HK-2 (cell line): ENCODE results near the gene SSB.
A peak's percentile ranks its signal among the peaks of the same experiment; 100 is the strongest.
"Not testable (repeated sequence)": the region's sequence is repeated elsewhere in the genome, so short reads cannot be mapped to it uniquely, and the experiment has no call there.

ENCODE experiments used
- DNase-seq: peaks from one replicate; pipeline ENCODE4 v3.0.0-alpha.2; 2018; ENCODE audit not compliant: unreplicated experiment

The SSB gene

GRCh38 chr2:169828141-169828811 is 29.6 kb downstream of the SSB start:
- DNase-seq = peak; percentile 29

DNA sequence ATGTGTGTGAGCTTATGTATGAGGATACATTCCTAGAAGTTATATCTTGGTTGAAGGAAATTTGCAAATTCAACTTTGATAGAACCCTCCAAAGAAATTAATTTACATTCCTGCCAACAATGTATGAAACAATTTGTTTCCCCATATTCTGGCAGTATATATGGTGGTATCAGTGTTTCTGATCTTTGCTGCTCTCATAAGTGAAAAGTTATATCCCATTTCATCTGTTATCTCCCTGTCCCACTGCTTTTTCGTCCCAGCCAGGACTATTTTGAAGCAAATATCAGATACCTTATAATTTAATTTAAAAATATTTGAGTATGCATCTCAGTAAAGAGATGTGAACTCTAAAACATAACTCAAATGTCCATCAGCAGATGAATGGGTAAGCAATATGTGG is 35.7 kb downstream of the SSB start:
- DNase-seq = no peak

- no peak for DNase-seq
Measured at GRCh38 chr2:169838743-169839489, 40.2 kb downstream of the SSB start.

DNA sequence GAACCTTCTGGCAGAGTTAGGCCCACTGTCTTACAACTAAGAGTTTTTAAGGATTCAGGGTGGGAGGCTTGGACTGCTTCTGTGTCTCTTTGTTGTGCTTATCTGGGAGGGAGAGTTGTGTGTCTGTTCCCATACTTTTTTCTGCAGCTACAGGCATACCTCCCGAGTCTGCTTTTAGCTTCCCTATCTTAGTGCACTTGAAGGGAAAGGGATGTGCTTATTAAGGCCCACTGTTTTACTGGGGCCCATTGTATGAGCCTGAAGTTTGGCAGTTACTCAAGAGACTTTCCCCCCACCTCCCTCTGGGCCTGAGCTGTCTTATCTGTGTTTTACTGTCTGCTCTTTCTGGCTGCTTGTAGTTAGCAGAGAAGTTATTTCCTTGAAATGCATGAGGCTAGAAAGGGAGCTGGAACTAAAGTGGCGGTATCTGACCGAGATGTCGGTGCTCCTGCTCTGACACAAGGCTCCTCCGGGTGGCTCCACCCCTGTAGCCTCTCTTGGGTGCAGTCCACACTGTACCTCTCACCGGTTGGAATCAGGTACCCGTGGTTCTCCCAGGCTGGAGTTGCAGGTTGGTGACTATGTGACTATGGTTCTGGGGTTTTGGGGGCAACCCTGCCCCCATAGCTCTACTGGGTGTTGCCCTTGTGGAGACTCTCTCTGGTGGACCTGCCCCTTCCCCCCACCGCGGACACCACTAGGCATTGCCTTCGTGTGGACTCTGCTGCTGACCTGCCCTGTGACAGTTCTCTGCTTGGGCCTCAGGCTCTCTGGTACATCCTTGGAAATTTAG is 41.5 kb downstream of the SSB start:
- no peak for DNase-seq

DNA sequence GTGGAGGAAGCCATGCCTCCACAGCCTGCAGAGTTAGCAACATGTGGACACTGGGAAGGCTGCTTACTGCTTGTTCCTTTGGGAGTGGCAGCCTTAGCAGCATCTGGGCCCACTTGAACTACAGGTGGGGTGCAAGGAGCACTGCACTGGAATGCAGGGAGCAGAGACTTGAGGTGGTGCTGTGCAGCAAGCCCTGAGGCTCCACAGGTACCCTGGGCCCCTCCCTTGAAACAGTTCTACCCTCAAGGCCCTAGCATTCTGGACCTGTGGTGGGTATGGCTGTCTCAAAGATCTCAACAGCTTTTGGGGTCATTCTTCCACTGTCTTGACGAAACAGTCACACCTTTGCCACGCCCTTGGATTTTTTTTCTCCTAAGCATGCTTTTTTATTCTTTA is 42.1 kb downstream of the SSB start:
- no peak for DNase-seq

DNA sequence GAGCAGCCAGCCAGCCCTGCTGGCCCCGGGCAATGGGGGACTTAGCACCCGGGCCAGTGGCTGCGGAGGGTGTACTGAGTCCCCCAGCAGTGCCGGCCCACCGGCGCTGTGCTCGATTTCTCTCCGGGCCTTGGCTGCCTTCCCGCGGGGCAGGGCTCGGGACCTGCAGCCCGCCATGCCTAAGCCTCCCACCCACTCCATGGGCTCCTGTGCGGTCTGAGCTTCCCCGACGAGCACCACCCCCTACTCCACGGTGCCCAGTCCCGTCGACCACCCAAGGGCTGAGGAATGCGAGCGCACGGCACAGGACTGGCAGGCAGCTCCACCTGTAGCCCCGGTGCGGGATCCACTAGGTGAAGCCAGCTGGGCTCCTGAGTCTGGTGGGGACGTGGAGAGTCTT is 43.0 kb downstream of the SSB start:
- not testable (repeated sequence) for DNase-seq

- no peak for DNase-seq
Measured at GRCh38 chr2:169845016-169845415, 46.3 kb downstream of the SSB start.

DNA sequence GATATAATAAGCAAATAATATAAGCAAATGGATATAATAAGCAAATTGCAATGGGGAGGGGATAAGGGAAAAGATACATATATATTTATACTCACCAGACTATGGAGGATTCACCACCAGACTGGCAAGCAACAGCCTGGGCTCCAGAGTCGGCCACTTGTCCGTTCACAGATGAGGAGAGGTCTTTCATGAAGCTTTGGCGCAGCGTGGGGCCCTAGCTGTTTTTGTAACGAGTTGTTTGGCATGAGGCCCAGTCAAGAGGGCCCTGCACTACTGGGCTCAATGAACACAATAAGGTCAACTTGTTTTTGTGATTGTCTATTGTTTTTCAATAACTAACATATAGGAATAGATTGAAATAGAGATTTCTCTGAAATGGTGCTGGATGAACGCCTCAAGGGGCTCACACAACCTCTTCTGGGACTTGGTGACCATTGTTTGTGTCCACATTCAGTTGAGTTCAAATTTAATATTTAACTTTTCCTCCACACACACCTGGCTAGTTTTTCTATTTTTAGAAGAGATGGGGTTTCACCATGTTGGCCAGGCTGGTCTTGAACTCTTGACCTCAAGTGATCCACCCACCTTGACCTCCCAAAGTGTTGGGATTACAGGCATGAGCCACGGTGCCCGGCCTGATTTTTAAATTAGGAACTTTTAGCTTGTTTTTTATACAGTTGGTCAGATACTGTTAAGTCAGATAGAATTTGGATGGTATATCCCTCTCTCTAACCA is 50.5 kb downstream of the SSB start:
- DNase-seq = not testable (repeated sequence)

GRCh38 chr2:169849710-169850109 is 51.0 kb downstream of the SSB start:
- DNase-seq = no peak

- DNase-seq = no peak
Measured at GRCh38 chr2:169853041-169853668, 54.5 kb downstream of the SSB start.

DNA sequence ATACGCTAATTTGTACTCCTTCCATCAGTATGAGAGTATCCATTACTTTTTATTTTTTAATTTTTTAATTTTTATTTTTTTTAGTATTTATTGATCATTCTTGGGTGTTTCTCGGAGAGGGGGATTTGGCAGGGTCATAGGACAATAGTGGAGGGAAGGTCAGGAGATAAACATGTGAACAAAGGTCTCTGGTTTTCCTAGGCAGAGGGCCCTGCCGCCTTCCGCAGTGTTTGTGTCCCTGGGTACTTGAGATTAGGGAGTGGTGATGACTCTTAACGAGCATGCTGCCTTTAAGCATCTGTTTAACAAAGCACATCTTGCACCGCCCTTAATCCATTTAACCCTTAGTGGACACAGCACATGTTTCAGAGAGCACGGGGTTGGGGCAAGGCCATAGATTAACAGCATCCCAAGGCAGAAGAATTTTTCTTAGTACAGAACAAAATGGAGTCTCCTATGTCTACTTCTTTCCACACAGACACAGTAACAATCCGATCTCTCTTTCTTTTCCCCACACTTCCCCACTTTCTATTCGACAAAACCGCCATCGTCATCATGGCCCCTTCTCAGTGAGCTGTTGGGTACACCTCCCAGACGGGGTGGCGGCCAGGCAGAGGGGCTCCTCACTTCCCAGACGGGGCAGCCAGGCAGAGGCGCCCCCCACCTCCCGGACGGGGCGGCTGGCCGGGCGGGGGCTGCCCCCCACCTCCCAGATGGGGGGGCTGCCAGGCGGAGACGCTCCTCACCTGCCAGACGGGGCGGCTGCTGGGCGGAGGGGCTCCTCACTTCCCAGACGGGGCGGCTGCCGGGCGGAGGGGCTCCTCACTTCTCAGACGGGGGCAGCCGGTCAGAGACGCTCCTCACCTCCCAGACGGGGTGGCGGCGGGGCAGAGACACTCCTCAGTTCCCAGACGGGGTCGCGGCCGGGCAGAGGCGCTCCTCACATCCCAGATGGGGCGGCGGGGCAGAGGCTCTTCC is 56.9 kb downstream of the SSB start:
- not testable (repeated sequence) for DNase-seq

GRCh38 chr2:169859423-169859822 is 60.8 kb downstream of the SSB start:
- no peak for DNase-seq

DNA sequence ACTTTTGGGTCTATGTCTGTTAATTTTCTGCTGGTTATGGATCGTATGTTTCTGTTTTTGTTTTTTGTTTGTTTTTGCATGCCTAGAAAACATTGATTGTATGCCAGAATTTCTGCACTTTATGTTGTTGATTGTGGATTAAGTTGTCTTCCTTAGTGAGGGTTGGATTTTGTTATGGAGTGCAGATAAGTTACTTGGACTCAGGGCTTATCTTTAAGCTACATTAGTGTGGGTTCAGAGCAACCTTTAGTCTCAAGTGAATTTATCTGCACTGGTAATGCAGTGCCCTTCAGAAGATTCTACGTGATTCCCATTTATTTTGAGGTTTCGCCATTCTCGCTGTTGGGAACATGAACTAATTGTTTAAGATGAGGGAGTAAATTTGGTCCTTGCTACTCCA is 61.5 kb downstream of the SSB start:
- DNase-seq = no peak
